Astrocyte (in vitro differentiated cells and primary cell): ENCODE results near the gene SAYSD1.

Experiments used
- CTCF ChIP-seq: IDR thresholded peaks from 2 replicates; pipeline ENCODE4 v1.5.1; 2011; ENCODE audit warnings: low read depth, mild to moderate bottlenecking, inconsistent platforms, low read length, moderate library complexity; ENCODE audit not compliant: insufficient read depth
- EZH2 ChIP-seq: IDR thresholded peaks from 2 replicates; pipeline ENCODE4 v1.6.1; 2012; ENCODE audit warnings: mild to moderate bottlenecking, low read length, inconsistent platforms; ENCODE audit not compliant: insufficient read depth

DNA sequence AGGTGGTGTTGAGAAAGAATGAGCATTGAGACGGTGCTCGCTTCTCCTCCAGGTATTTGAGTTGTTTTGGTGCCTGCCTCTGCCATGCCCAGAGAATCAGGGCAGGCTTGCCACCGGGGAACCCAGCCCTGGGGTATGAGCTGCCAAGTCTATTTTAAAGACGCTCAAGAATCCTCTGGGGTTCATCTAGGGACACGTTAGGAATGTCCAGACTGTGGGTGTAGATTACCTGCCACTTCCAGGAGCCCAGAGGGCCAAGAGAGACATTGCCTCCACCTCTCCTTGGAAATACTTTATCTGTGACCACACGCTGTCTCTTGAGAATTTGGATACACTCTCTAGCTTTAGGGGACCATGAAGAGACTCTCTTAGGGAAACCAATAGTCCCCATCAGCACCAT, 28.3 kb downstream of the SAYSD1 start:
- no peak for TF ChIP-seq CTCF
- no peak for TF ChIP-seq EZH2
